SH-SY5Y (cell line): Measurements from ENCODE around the gene AFMID.

Experiments used
- GATA2 ChIP-seq: IDR thresholded peaks from 2 replicates; pipeline ENCODE4 v1.6.1; 2011; ENCODE audit warnings: mild to moderate bottlenecking, low read depth, low read length
- GATA3 ChIP-seq: IDR thresholded peaks from 2 replicates; pipeline ENCODE4 v1.6.1; 2011; ENCODE audit warnings: low read depth, mild to moderate bottlenecking, low read length, moderate library complexity

DNA sequence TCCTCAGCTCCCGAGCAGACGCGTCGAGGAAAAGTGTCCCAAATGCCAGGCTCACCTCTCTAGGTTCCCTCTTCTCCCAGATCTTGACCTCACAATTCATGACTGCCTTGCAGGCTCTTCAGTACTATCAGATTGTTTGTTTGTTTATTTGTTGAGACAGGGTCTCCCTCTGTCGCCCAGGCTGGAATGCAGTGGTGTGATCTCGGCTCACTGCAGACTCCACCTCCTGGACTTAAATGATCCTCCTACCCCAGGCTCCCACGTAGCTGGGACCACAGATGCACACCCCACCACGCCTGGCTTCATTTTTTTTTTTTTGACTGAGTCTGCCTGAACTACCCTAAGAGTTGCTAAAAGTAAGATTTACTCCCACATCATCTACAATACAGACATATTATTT is 60.1 kb downstream of the AFMID start:
- TF ChIP-seq GATA2, result no peak
- TF ChIP-seq GATA3, result no peak
